Measurements from ENCODE around the gene OAT. TPM values are rescaled to one million over a fixed set of nuclear protein-coding genes. Genes with fewer than 3 reads are reported as not detected.

OAT gene
- total RNA-seq (2021) = 25.2 and 26.9 TPM in 2 replicates
- Bru-seq, nascent RNA = percentile 56 among the genes with signal in this experiment
- percentile 57 among the genes with signal in this experiment for BruChase-seq, experiment 1, labeled RNA remaining after a 2-hour chase
- percentile 70 among the genes with signal in this experiment for BruChase-seq, experiment 2, labeled RNA remaining after a 6-hour chase
- long read RNA-seq, transcript OAT-201 (10 exons, 2,048 nt) = major isoform, 46 of 47 reads
- long read RNA-seq, partial matches to known transcripts = 1 of 47 reads
- long read RNA-seq, other reads (novel, unspliced or antisense) = 0 of 47 reads

DNA sequence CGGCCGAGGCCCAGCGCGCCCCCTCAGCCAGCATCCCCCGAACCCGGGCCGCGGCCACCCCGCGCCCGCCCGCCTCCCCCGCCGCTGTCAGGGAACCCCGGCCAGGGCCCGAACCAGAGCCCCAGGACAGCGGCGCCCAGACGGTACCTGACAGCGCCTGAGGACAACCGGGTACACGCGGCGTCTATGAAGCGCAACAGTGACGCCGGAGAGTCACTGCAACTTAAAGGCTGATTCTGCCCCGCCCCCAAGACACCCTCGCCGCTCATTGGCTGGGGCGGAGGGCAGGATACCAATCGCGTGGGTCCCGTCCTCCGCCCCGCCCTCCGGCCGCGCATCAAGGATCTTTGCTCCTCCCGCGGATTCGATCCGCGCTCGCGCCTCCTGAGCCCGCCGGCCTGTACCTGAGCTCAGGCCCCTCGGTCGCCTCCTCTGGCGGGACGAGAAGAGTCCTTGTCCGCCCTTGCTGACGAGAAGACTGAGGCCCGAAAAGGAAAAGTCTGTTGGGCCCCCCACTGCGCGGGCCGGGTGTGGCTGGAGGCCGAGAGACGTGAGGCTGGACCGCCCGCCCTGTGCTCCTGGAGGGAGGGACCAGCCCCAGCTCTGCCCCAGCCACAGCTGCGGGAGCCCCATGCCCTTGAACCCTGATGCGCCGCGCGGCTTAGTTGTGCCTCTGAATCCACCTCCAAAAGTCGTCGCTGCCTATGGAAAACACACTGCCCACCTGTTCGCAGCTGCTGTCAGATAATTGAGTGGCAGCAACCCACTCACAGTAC is at the start of gene OAT:
TSS of gene OAT (minus strand) at position 198 of the 776 bp plus-strand sequence. CDS start 6,752 bp downstream, outside the sequence.
- ChIA-PET POLR2A (ENCODE audit: low non-redundant PET) (interaction anchor here (0.6 kb wide), 2 partner anchors 43 to 1243 kb away, joined by 3 to 4 read pairs; partner anchors contain the start of gene LHPP), CTCF (no interaction called here)
- Histone ChIP-seq H3K9me3 (ENCODE audit: low read depth, low read length, poor library complexity, severe bottlenecking) (no peaks in the 10 kb centered on the region), H3K4me3 (ENCODE audit: low read depth, low read length, poor library complexity, severe bottlenecking) (peak within 1 kb of the TSS; percentile 74), H3K27me3 (replicated peaks; ENCODE audit: insufficient read depth, low read depth, low read length, poor library complexity) (peaks cover 32% of the 10 kb centered on the region), H3K4me1 (ENCODE audit: insufficient read depth, low read length, poor library complexity, severe bottlenecking) (no peaks in the 10 kb centered on the region), H3K36me3 (ENCODE audit: insufficient read depth, low read length, poor library complexity, severe bottlenecking) (no peaks in the 10 kb centered on the region), H3K27ac (ENCODE audit: low read depth, low read length, poor library complexity, severe bottlenecking) (no peak within 1 kb of the TSS)
- no TSS peak for BruUV-seq (replicated peaks)
- TF ChIP-seq EZH2 (IDR thresholded peaks at IDR 0.05; ENCODE audit: borderline replicate concordance, low read depth, low read length, poor library complexity, severe bottlenecking) = no peak
- TF ChIP-seq, protein P1, sequence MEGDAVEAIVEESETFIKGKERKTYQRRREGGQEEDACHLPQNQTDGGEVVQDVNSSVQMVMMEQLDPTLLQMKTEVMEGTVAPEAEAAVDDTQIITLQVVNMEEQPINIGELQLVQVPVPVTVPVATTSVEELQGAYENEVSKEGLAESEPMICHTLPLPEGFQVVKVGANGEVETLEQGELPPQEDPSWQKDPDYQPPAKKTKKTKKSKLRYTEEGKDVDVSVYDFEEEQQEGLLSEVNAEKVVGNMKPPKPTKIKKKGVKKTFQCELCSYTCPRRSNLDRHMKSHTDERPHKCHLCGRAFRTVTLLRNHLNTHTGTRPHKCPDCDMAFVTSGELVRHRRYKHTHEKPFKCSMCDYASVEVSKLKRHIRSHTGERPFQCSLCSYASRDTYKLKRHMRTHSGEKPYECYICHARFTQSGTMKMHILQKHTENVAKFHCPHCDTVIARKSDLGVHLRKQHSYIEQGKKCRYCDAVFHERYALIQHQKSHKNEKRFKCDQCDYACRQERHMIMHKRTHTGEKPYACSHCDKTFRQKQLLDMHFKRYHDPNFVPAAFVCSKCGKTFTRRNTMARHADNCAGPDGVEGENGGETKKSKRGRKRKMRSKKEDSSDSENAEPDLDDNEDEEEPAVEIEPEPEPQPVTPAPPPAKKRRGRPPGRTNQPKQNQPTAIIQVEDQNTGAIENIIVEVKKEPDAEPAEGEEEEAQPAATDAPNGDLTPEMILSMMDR (conservative IDR thresholded peaks at IDR 0.05; ENCODE audit: low read depth, low read length) = no peak
- intact Hi-C loops (cut with micrococcal nuclease; ENCODE audit: unreplicated experiment) = no loop called here
- DNase-seq (ENCODE audit: low spot score) = peak; percentile 97

DNA sequence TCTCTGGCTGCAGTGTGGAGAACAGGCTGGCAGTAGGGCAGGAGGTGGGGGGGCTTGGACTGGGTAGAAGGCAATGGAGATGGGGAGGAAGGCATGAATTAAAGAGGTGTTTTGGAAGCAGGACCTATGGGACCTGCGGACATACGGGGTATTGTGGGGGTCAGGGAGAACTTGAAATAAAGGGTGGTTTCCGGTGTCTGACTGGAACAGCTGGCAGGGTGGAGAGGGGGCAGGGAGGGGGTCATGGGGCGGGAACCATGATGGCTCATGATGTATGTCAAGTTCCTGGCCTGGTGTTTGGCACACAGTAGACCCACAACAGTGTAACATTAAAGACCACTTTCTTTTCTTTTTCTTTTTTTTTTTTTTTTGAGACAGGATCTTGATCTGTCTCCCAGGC is 48.4 kb upstream of the OAT start:
- no peaks in the 10 kb centered on the region for H3K27me3 ChIP-seq (replicated peaks; ENCODE audit: insufficient read depth, low read depth, low read length, poor library complexity)
- DNase-seq (ENCODE audit: low spot score) = no peak
- POLR2A ChIA-PET (ENCODE audit: low non-redundant PET) = no interaction called here
- BruUV-seq (replicated peaks) = no TSS peak
- no peaks in the 10 kb centered on the region for H3K9me3 ChIP-seq (ENCODE audit: low read depth, low read length, poor library complexity, severe bottlenecking)
- CTCF ChIA-PET = no interaction called here
- no peak overlapping the region for H3K4me3 ChIP-seq (ENCODE audit: low read depth, low read length, poor library complexity, severe bottlenecking)
- intact Hi-C loops (cut with micrococcal nuclease; ENCODE audit: unreplicated experiment) = no loop called here
- no peaks in the 10 kb centered on the region for H3K4me1 ChIP-seq (ENCODE audit: insufficient read depth, low read length, poor library complexity, severe bottlenecking)
- no peak for TF ChIP-seq EZH2 (IDR thresholded peaks at IDR 0.05; ENCODE audit: borderline replicate concordance, low read depth, low read length, poor library complexity, severe bottlenecking)
- TF ChIP-seq, protein P1 (conservative IDR thresholded peaks at IDR 0.05; ENCODE audit: low read depth, low read length) = no peak
- H3K36me3 ChIP-seq (ENCODE audit: insufficient read depth, low read length, poor library complexity, severe bottlenecking) = no peaks in the 10 kb centered on the region
- no peak overlapping the region for H3K27ac ChIP-seq (ENCODE audit: low read depth, low read length, poor library complexity, severe bottlenecking)

DNA sequence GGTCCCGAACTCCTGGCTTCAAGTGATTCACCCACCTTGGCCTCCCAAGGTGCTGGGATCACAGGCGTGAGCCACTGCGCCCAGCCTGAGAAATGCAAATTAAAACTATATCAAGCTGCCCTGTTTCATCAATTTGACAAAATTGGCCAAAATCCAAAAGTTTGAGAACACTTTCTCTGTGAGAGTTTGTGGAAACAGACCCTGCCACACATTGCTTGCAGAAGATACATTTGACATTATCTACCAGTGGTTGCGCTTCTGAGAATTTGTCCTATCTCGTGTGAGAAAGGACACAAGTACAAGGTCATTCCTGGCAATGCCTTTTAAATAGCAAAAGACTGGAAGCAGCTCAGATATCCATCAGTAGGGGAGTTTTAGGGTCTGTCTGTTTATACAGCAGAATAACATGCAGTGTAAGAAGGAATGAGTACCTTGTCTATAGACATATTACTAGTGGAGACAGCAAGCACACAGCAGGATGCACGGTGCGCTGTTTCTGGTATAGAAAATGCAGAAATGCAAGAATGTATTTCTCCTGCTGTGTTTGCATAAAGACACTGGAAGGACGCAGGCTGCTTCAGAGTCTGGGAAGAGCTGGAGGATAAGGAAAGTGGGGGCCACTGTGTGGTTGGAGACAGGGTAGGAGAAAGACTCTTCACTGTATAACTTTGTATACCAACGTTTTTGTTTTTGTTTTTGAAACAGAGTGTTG is 47.2 kb upstream of the OAT start:
- no peaks in the 10 kb centered on the region for H3K36me3 ChIP-seq (ENCODE audit: insufficient read depth, low read length, poor library complexity, severe bottlenecking)
- BruUV-seq (replicated peaks) = no TSS peak
- no peak overlapping the region for H3K27ac ChIP-seq (ENCODE audit: low read depth, low read length, poor library complexity, severe bottlenecking)
- no peak for DNase-seq (ENCODE audit: low spot score)
- no peaks in the 10 kb centered on the region for H3K9me3 ChIP-seq (ENCODE audit: low read depth, low read length, poor library complexity, severe bottlenecking)
- TF ChIP-seq EZH2 (IDR thresholded peaks at IDR 0.05; ENCODE audit: borderline replicate concordance, low read depth, low read length, poor library complexity, severe bottlenecking) = no peak
- TF ChIP-seq, protein P1 (conservative IDR thresholded peaks at IDR 0.05; ENCODE audit: low read depth, low read length) = no peak
- intact Hi-C loops (cut with micrococcal nuclease; ENCODE audit: unreplicated experiment) = no loop called here
- no peaks in the 10 kb centered on the region for H3K4me1 ChIP-seq (ENCODE audit: insufficient read depth, low read length, poor library complexity, severe bottlenecking)
- CTCF ChIA-PET = no interaction called here
- POLR2A ChIA-PET (ENCODE audit: low non-redundant PET) = no interaction called here
- H3K4me3 ChIP-seq (ENCODE audit: low read depth, low read length, poor library complexity, severe bottlenecking) = no peak overlapping the region
- H3K27me3 ChIP-seq (replicated peaks; ENCODE audit: insufficient read depth, low read depth, low read length, poor library complexity) = no peaks in the 10 kb centered on the region
